Kidney (tissue), 14 donors: ENCODE measurements around the gene RPRD2. TPM values are rescaled to one million over a fixed set of nuclear protein-coding genes. Genes with fewer than 3 reads are reported as not detected.

Experiments
- DNase-seq, 5 donors: peaks; one replicate each; pipeline ENCODE4 v3.0.0-alpha.2; 2013 to 2020
- FAIRE-seq: peaks from 2 replicates; lab custom pipeline; 2012; peaks lifted over from hg19 to GRCh38; lab: Jason Lieb, UNC
- H3K27ac ChIP-seq, 2 donors: one replicate each; pipeline ENCODE4 v1.7.0; 2013; ENCODE audit warnings: low read depth in 2 of 2, low read length in 2 of 2, inconsistent platforms in 1 of 2
- H3K27me3 ChIP-seq: one replicate; pipeline ENCODE4 v1.7.1; 2013; ENCODE audit warnings: low read length, inconsistent platforms; ENCODE audit not compliant: control insufficient read depth, insufficient read depth
- H3K36me3 ChIP-seq, 3 donors: one replicate each; pipeline versions ENCODE4 v1.7.0 to v1.7.1; 2013; ENCODE audit warnings: low read length in 3 of 3, control low read depth in 1 of 3, inconsistent platforms in 1 of 3; ENCODE audit not compliant: insufficient read depth in 3 of 3, control insufficient read depth in 2 of 3
- H3K4me1 ChIP-seq, 3 donors: one replicate each; pipeline versions ENCODE4 v1.7.0 to v1.7.1; 2013; ENCODE audit warnings: low read length in 3 of 3, inconsistent platforms in 1 of 3, low read depth in 1 of 3; ENCODE audit not compliant: control insufficient read depth in 2 of 3, insufficient read depth in 2 of 3
- H3K4me3 ChIP-seq, 3 donors: one replicate each; pipeline versions ENCODE4 v1.7.0 to v1.8.1; 2013; ENCODE audit warnings: low read length in 3 of 3, control low read depth in 1 of 3, inconsistent platforms in 1 of 3
- H3K9ac ChIP-seq, 3 donors: one replicate each; pipeline versions ENCODE4 v1.7.0 to v1.7.1; 2013; ENCODE audit warnings: low read length in 3 of 3, control low read depth in 1 of 3, inconsistent platforms in 1 of 3
- H3K9me3 ChIP-seq, 3 donors: one replicate each; pipeline versions ENCODE4 v1.7.0 to v1.7.1; 2013; ENCODE audit warnings: low read length in 3 of 3, control low read depth in 1 of 3, inconsistent platforms in 1 of 3; ENCODE audit not compliant: control insufficient read depth in 2 of 3, insufficient read depth in 1 of 3
- CTCF ChIP-seq: IDR thresholded peaks from 3 replicates; pipeline ENCODE4 v1.5.1; 2012; ENCODE audit warnings: mild to moderate bottlenecking, moderate library complexity, borderline replicate concordance; ENCODE audit not compliant: insufficient read depth; ENCODE audit errors: extremely low read depth
- intact Hi-C: fragments of 100-400 bp; cut with DNase I; formaldehyde crosslinking; loops from one replicate; pipeline ENCODE4 v1.11.1; 2022
- polyA plus RNA-seq: library from polyadenylated mRNA; stranded (reverse); fragments of 350-450 nt; fragmentation: Illumina TruSeq; extraction: RNeasy Lipid Tissue Mini Kit (QIAGEN cat#74804); gene quantifications from one replicate; pipeline ENCODE4 v1.2.3, GENCODE V29; 2014; ENCODE audit warnings: low read depth, low replicate concordance; ENCODE audit not compliant: insufficient read depth
- total RNA-seq: library from RNA; stranded (reverse); fragmentation: NEBNext Ultra II Directional; extraction: Animal tissue kit (Norgen Biotek cat#: 25700); gene quantifications from one replicate; pipeline ENCODE4 v1.2.1, GENCODE V29; 2021
- donor health status: control.
- donor health status: control.
- donor health status: control.
- donor health status: control.
- donor health status: control.
- donor health status: DM: yes; HTN: yes; CAD: no.
- donor health status: Normal renal cell carcinoma (clear cell type).

The RPRD2 gene
- total and polyA plus RNA-seq, 2 donors from 2014 or later: 9.1 to 40.4 TPM

- Histone ChIP-seq H3K4me3 (peak overlapping the region; percentile 83 to 99 (median 90)), H3K27me3 (no peaks in the 10 kb centered on the region), H3K4me1 (peaks cover 0 to 4% (median 3%) of the 10 kb centered on the region in 3 donors), H3K9ac (peak overlapping the region; percentile 81 to 100 (median 95)), H3K9me3 (no peaks in the 10 kb centered on the region), H3K36me3 (no peaks in the 10 kb centered on the region), H3K27ac (peak overlapping the region; percentile 96 to 98)
- intact Hi-C loops: no loop called here
- FAIRE-seq: no peak
- TF ChIP-seq CTCF: peak; percentile 16
- DNase-seq: peak; percentile 85 to 94 (median 91)
Measured at GRCh38 chr1:150364231-150365003, 470 bp downstream of the RPRD2 start.

- peaks cover 0 to 4% (median 3%) of the 10 kb centered on the region in 3 donors for H3K4me1 ChIP-seq
- H3K27me3 ChIP-seq: no peaks in the 10 kb centered on the region
- TF ChIP-seq CTCF: no peak
- intact Hi-C loops: no loop called here
- H3K36me3 ChIP-seq: no peaks in the 10 kb centered on the region
- FAIRE-seq (no peak), DNase-seq (peak in 2 of 5 donors; percentile 22 to 38)
- peak overlapping the region; percentile 83 to 99 (median 90) for H3K4me3 ChIP-seq
- no peaks in the 10 kb centered on the region for H3K9me3 ChIP-seq
- H3K9ac ChIP-seq: peak overlapping the region; percentile 35 to 95 (median 81)
- H3K27ac ChIP-seq: peak overlapping the region; percentile 26 to 98
Measured at GRCh38 chr1:150365941-150366340, 2.0 kb downstream of the RPRD2 start.

- peak; percentile 46 for FAIRE-seq
- no peaks in the 10 kb centered on the region for H3K27me3 ChIP-seq
- peaks cover 0 to 4% (median 3%) of the 10 kb centered on the region in 3 donors for H3K4me1 ChIP-seq
- H3K9me3 ChIP-seq: no peaks in the 10 kb centered on the region
- peak overlapping the region; percentile 83 to 99 (median 90) for H3K4me3 ChIP-seq
- peak overlapping the region; percentile 35 to 95 (median 81) for H3K9ac ChIP-seq
- intact Hi-C loops: no loop called here
- peak overlapping the region; percentile 26 to 98 for H3K27ac ChIP-seq
- no peak for TF ChIP-seq CTCF
- H3K36me3 ChIP-seq: no peaks in the 10 kb centered on the region
- DNase-seq: peak in 2 of 5 donors; percentile 43 to 61
Measured at GRCh38 chr1:150366416-150367296, 2.7 kb downstream of the RPRD2 start.
